Liver (tissue), 9 donors: ENCODE data around the gene INPP5E. TPM values are rescaled to one million over a fixed set of nuclear protein-coding genes. Genes with fewer than 3 reads are reported as not detected.

ENCODE experiments used
- DNase-seq: peaks from one replicate; pipeline ENCODE4 v3.0.0-alpha.2; 2017; ENCODE audit warnings: low spot score
- H3K27ac ChIP-seq, 2 donors: one replicate each; pipeline ENCODE4 v1.7.0; 2013; ENCODE audit warnings: inconsistent platforms in 2 of 2, low read length in 2 of 2, control low read depth in 1 of 2, low read depth in 1 of 2, mild to moderate bottlenecking in 1 of 2
- H3K27me3 ChIP-seq, 4 donors: one replicate each; pipeline versions ENCODE4 v1.6.1 to v1.7.0; 2013; ENCODE audit warnings: low read length in 3 of 4, inconsistent platforms in 1 of 4, mild to moderate bottlenecking in 1 of 4, moderate library complexity in 1 of 4; ENCODE audit not compliant: control insufficient read depth in 4 of 4, insufficient read depth in 4 of 4
- H3K36me3 ChIP-seq, 4 donors: one replicate each; pipeline versions ENCODE4 v1.6.1 to v1.7.0; 2013; ENCODE audit warnings: low read length in 3 of 4, mild to moderate bottlenecking in 3 of 4, low read depth in 1 of 4, moderate library complexity in 1 of 4; ENCODE audit not compliant: control insufficient read depth in 4 of 4, insufficient read depth in 3 of 4
- H3K4me1 ChIP-seq, 4 donors: one replicate each; pipeline versions ENCODE4 v1.6.1 to v1.7.0; 2013; ENCODE audit warnings: low read length in 3 of 4, mild to moderate bottlenecking in 3 of 4, moderate library complexity in 1 of 4; ENCODE audit not compliant: control insufficient read depth in 4 of 4, insufficient read depth in 4 of 4
- H3K4me3 ChIP-seq, 3 donors: one replicate each; pipeline versions ENCODE4 v1.6.1 to v1.7.0; 2013; ENCODE audit warnings: low read length in 3 of 3, control low read depth in 1 of 3, low read depth in 1 of 3, mild to moderate bottlenecking in 1 of 3
- H3K9ac ChIP-seq, 2 donors: one replicate each; pipeline ENCODE4 v1.7.0; 2013; ENCODE audit warnings: low read length in 2 of 2, mild to moderate bottlenecking in 2 of 2, moderate library complexity in 2 of 2, control low read depth in 1 of 2, low read depth in 1 of 2
- H3K9me3 ChIP-seq, 4 donors: one replicate each; pipeline versions ENCODE4 v1.6.1 to v1.7.0; 2013; ENCODE audit warnings: low read length in 3 of 4; ENCODE audit not compliant: control insufficient read depth in 4 of 4
- ATF3 ChIP-seq: IDR thresholded peaks from 2 replicates; pipeline ENCODE4 v1.6.1; 2016; ENCODE audit warnings: antibody characterized with exemption
- EGR1 ChIP-seq, 2 donors: IDR thresholded peaks; 2 replicates each; pipeline ENCODE4 v1.6.1; 2016 to 2018; ENCODE audit warnings: antibody characterized with exemption in 2 of 2, low read depth in 2 of 2
- FOXA1 ChIP-seq: IDR thresholded peaks from 2 replicates; pipeline ENCODE4 v1.6.1; 2016; ENCODE audit warnings: antibody characterized with exemption
- FOXA2 ChIP-seq: IDR thresholded peaks from 2 replicates; pipeline ENCODE4 v1.6.1; 2016; ENCODE audit warnings: antibody characterized with exemption
- GABPA ChIP-seq, 2 donors: IDR thresholded peaks in 1 of 2; conservative IDR thresholded peaks in 1 of 2; 2 replicates each; pipeline ENCODE4 v1.6.1; 2016; ENCODE audit warnings: antibody characterized with exemption in 2 of 2, mild to moderate bottlenecking in 1 of 2, moderate library complexity in 1 of 2
- HNF4A ChIP-seq, 2 donors: conservative IDR thresholded peaks; 2 replicates each; pipeline ENCODE4 v1.6.1; 2016; ENCODE audit warnings: antibody characterized with exemption in 2 of 2, mild to moderate bottlenecking in 2 of 2
- HNF4G ChIP-seq: IDR thresholded peaks from 2 replicates; pipeline ENCODE4 v1.6.1; 2016; ENCODE audit warnings: antibody characterized with exemption
- JUND ChIP-seq, 2 donors: IDR thresholded peaks; 2 replicates each; pipeline ENCODE4 v1.6.1; 2016; ENCODE audit warnings: antibody characterized with exemption in 2 of 2
- RAD21 ChIP-seq, 2 donors: IDR thresholded peaks; 2 replicates each; pipeline ENCODE4 v1.6.1; 2016; ENCODE audit warnings: antibody characterized with exemption in 2 of 2, mild to moderate bottlenecking in 2 of 2
- SP1 ChIP-seq: IDR thresholded peaks from 2 replicates; pipeline ENCODE4 v1.6.1; 2018; ENCODE audit warnings: antibody characterized with exemption, mild to moderate bottlenecking
- TAF1 ChIP-seq: conservative IDR thresholded peaks from 2 replicates; pipeline ENCODE4 v1.6.1; 2016; ENCODE audit warnings: antibody characterized with exemption, mild to moderate bottlenecking
- YY1 ChIP-seq: IDR thresholded peaks from 2 replicates; pipeline ENCODE4 v1.6.1; 2016; ENCODE audit warnings: antibody characterized with exemption, mild to moderate bottlenecking
- WGBS: extraction: QIAGEN DNeasy Blood & Tissue Kit; methylation state at CpG from one replicate; pipeline ENCODE4 v1.1.7; 2013; 5-methylcytosine and 5-hydroxymethylcytosine counted together
- polyA plus RNA-seq, 2 donors: library from polyadenylated mRNA; stranded (reverse) in 1 of 2; unstranded in 1 of 2; fragments of 200-250 nt in 1 of 2; fragments of >200 nt in 1 of 2; fragmentation: Nextera tagmentation in 1 of 2; extraction: Ambion mirVana in 1 of 2; gene quantifications; one replicate each; pipeline versions ENCODE4 v1.2.1 to v1.2.3, GENCODE V29; 2013 to 2015
- total RNA-seq, 2 donors: library from RNA; depleted of rRNA; stranded (reverse); fragments of >200 nt; gene quantifications; one replicate each; pipeline ENCODE4 v1.2.3, GENCODE V29; 2014
- TF ChIP-seq, protein P1 (sequence below): IDR thresholded peaks from 2 replicates; pipeline ENCODE4 v1.6.1; 2016; ENCODE audit warnings: antibody characterized with exemption
- TF ChIP-seq, protein P2 (sequence below): IDR thresholded peaks from 2 replicates; pipeline ENCODE4 v1.6.1; 2016; ENCODE audit warnings: antibody characterized with exemption, mild to moderate bottlenecking
- TF ChIP-seq, protein P3 (sequence below): IDR thresholded peaks from 2 replicates; pipeline ENCODE4 v1.6.1; 2016; ENCODE audit warnings: antibody characterized with exemption
- TF ChIP-seq, protein P4 (sequence below): fragments of 150-350 bp; IDR thresholded peaks from 2 replicates; pipeline ENCODE4 v1.5.1; 2017; ENCODE audit warnings: improper control_type of control experiment, low read depth, low read length; ENCODE audit not compliant: missing input control
- donor health status: healthy.
- donor health status: healthy.
- donor health status: healthy.
- donor health status: healthy.
- donor health status: healthy.

The INPP5E gene
- total and polyA plus RNA-seq, 4 donors: 1.0 to 3.3 (median 2.9) TPM

- H3K4me1 ChIP-seq: peaks cover 10 to 53% (median 38%) of the 10 kb centered on the region in 4 donors
- H3K36me3 ChIP-seq: peaks cover 0 to 30% (median 13%) of the 10 kb centered on the region in 4 donors
- no peak for DNase-seq
- no peak overlapping the region for H3K27ac ChIP-seq
- no peak overlapping the region for H3K9ac ChIP-seq
- no peak overlapping the region for H3K4me3 ChIP-seq
- no peaks in the 10 kb centered on the region for H3K9me3 ChIP-seq
- TF ChIP-seq, protein P1, sequence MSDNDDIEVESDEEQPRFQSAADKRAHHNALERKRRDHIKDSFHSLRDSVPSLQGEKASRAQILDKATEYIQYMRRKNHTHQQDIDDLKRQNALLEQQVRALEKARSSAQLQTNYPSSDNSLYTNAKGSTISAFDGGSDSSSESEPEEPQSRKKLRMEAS: no peak
- WGBS: 83% methylated on average over 6 of the region's 6 CpGs
- no peaks in the 10 kb centered on the region for H3K27me3 ChIP-seq
Observed at GRCh38 chr9:136397643-136398042, 42.0 kb downstream of the INPP5E start.

- whole genome bisulfite sequencing: 34% methylated on average over 4 of the region's 4 CpGs
Observed at GRCh38 chr9:136396219-136396515, 43.5 kb downstream of the INPP5E start.

GRCh38 chr9:136395345-136396218, 44.1 kb downstream of the INPP5E start:
- H3K9me3 ChIP-seq: no peaks in the 10 kb centered on the region
- 45% methylated on average over 26 of the region's 26 CpGs for WGBS
- DNase-seq: no peak
- no peaks in the 10 kb centered on the region for H3K27me3 ChIP-seq
- H3K4me1 ChIP-seq: peaks cover 10 to 52% (median 38%) of the 10 kb centered on the region in 4 donors
- H3K27ac ChIP-seq: peak overlapping the region; percentile 78 to 84
- H3K36me3 ChIP-seq: peaks cover 0 to 36% (median 17%) of the 10 kb centered on the region in 4 donors
- H3K9ac ChIP-seq: peak overlapping the region in 1 of 2 donors; percentile 2
- no peak overlapping the region for H3K4me3 ChIP-seq
- TF ChIP-seq EGR1 (IDR thresholded peaks at IDR 0.05; ENCODE audit: low read depth in 2 of 2) (peak in 1 of 2 donors; percentile 86), HNF4G (no peak), FOXA1 (peak; percentile 45), RAD21 (IDR thresholded peaks at IDR 0.05) (peak in 1 of 2 donors; percentile 52), GABPA (IDR thresholded peaks at IDR 0.05 in 1 of 2, conservative IDR thresholded peaks at IDR 0.05 in 1 of 2) (peak in 1 of 2 donors; percentile 79), YY1 (peak; percentile 78), ATF3 (no peak), TAF1 (no peak), JUND (IDR thresholded peaks at IDR 0.05) (peak in 1 of 2 donors; percentile 47), SP1 (peak; percentile 83), HNF4A (conservative IDR thresholded peaks at IDR 0.05) (peak; percentile 88 to 97), FOXA2 (peak; percentile 31)
- TF ChIP-seq, protein P2, sequence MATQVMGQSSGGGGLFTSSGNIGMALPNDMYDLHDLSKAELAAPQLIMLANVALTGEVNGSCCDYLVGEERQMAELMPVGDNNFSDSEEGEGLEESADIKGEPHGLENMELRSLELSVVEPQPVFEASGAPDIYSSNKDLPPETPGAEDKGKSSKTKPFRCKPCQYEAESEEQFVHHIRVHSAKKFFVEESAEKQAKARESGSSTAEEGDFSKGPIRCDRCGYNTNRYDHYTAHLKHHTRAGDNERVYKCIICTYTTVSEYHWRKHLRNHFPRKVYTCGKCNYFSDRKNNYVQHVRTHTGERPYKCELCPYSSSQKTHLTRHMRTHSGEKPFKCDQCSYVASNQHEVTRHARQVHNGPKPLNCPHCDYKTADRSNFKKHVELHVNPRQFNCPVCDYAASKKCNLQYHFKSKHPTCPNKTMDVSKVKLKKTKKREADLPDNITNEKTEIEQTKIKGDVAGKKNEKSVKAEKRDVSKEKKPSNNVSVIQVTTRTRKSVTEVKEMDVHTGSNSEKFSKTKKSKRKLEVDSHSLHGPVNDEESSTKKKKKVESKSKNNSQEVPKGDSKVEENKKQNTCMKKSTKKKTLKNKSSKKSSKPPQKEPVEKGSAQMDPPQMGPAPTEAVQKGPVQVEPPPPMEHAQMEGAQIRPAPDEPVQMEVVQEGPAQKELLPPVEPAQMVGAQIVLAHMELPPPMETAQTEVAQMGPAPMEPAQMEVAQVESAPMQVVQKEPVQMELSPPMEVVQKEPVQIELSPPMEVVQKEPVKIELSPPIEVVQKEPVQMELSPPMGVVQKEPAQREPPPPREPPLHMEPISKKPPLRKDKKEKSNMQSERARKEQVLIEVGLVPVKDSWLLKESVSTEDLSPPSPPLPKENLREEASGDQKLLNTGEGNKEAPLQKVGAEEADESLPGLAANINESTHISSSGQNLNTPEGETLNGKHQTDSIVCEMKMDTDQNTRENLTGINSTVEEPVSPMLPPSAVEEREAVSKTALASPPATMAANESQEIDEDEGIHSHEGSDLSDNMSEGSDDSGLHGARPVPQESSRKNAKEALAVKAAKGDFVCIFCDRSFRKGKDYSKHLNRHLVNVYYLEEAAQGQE: peak; percentile 63
- TF ChIP-seq, protein P1: peak; percentile 80
- TF ChIP-seq, protein P3, sequence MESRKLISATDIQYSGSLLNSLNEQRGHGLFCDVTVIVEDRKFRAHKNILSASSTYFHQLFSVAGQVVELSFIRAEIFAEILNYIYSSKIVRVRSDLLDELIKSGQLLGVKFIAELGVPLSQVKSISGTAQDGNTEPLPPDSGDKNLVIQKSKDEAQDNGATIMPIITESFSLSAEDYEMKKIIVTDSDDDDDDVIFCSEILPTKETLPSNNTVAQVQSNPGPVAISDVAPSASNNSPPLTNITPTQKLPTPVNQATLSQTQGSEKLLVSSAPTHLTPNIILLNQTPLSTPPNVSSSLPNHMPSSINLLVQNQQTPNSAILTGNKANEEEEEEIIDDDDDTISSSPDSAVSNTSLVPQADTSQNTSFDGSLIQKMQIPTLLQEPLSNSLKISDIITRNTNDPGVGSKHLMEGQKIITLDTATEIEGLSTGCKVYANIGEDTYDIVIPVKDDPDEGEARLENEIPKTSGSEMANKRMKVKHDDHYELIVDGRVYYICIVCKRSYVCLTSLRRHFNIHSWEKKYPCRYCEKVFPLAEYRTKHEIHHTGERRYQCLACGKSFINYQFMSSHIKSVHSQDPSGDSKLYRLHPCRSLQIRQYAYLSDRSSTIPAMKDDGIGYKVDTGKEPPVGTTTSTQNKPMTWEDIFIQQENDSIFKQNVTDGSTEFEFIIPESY: no peak
- TF ChIP-seq, protein P4, sequence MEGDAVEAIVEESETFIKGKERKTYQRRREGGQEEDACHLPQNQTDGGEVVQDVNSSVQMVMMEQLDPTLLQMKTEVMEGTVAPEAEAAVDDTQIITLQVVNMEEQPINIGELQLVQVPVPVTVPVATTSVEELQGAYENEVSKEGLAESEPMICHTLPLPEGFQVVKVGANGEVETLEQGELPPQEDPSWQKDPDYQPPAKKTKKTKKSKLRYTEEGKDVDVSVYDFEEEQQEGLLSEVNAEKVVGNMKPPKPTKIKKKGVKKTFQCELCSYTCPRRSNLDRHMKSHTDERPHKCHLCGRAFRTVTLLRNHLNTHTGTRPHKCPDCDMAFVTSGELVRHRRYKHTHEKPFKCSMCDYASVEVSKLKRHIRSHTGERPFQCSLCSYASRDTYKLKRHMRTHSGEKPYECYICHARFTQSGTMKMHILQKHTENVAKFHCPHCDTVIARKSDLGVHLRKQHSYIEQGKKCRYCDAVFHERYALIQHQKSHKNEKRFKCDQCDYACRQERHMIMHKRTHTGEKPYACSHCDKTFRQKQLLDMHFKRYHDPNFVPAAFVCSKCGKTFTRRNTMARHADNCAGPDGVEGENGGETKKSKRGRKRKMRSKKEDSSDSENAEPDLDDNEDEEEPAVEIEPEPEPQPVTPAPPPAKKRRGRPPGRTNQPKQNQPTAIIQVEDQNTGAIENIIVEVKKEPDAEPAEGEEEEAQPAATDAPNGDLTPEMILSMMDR: no peak

More at GRCh38 chr9:136396219-136396515, 43.5 kb downstream of the INPP5E start:
- Histone ChIP-seq H3K27ac (peak overlapping the region; percentile 78 to 84), H3K9ac (peak overlapping the region in 1 of 2 donors; percentile 71), H3K4me3 (no peak overlapping the region), H3K9me3 (no peaks in the 10 kb centered on the region), H3K36me3 (peaks cover 0 to 35% (median 17%) of the 10 kb centered on the region in 4 donors), H3K4me1 (peaks cover 10 to 53% (median 38%) of the 10 kb centered on the region in 4 donors), H3K27me3 (no peaks in the 10 kb centered on the region)
- TF ChIP-seq EGR1 (IDR thresholded peaks at IDR 0.05; ENCODE audit: low read depth in 2 of 2): peak in 1 of 2 donors; percentile 68
- TF ChIP-seq RAD21 (IDR thresholded peaks at IDR 0.05): no peak
- TF ChIP-seq HNF4A (conservative IDR thresholded peaks at IDR 0.05): peak in 1 of 2 donors; percentile 29
- no peak for TF ChIP-seq ATF3
- no peak for DNase-seq
